GM19397 (cell line): ENCODE results near the gene DNER.
"Not testable (repeated sequence)": the region's sequence is repeated elsewhere in the genome, so short reads cannot be mapped to it uniquely, and the experiment has no call there.

ENCODE experiments used
- ATAC-seq: cut with Tn5 transposase; IDR thresholded peaks from one replicate; pipeline ENCODE4 v1.9.1; 2021; ENCODE audit warnings: mild to moderate bottlenecking, moderate library complexity; ENCODE audit not compliant: unreplicated experiment

The DNER gene

DNA sequence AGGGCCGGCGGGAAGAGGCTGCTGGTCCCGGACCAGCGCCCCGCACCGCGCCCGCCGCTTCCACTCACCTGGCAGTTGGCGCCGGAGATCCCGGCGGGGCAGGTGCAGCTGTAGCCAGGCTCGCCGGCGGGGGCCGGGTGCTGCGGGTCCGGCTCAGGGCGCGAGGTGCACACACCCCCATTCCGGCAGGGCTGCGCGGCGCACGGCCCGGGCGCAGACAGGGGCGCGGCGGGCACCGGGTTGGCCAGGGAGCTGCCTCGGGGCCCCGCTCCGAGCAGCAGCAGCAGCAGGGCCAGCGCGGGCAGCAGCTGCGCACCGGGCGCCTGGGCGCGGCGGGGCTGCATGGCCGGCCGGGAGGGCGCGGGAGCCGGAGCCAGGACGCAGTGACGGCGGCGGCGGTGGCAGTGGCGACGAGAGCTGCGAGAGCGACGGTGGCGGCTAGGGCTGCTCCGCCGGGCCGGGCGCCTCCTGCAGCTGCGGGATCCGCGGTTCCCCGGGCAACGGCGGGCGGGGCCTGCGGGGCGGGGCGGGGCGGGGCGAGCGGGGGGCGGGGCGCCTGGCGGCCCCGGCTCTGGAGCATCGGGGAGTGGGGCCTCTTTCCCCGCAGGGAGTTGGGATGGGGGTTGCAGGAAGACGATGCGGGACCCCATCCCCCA is at the start of gene DNER:
Gene DNER, minus strand, starts transcription at position 476 of the 656 bp plus-strand sequence. Its CDS starts 132 bp downstream, at position 344.
- peak; percentile 79 for ATAC-seq

DNA sequence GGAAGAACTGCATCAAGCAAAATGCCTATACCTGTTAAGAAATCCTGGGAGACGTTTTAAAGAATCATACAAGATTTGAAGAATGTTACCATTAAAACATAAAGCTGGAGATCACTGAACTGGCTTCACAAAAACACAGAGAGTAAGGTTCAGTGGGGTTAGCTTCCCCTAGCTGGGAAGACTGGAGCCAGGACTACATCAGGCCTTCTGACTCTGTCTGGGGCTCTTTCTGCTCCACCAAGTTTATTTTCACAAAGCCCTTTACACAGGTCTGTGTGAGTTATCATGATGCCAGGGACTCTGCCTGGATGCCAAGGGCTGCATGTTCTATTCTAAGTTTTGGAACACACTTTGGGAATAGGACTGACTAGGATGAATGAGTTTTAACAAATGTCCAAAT is 47.3 kb upstream of the DNER start:
- ATAC-seq, result no peak

- ATAC-seq, result not testable (repeated sequence)
These were observed 43.1 kb upstream of the DNER start for GRCh38 chr2:229757462-229757861.

DNA sequence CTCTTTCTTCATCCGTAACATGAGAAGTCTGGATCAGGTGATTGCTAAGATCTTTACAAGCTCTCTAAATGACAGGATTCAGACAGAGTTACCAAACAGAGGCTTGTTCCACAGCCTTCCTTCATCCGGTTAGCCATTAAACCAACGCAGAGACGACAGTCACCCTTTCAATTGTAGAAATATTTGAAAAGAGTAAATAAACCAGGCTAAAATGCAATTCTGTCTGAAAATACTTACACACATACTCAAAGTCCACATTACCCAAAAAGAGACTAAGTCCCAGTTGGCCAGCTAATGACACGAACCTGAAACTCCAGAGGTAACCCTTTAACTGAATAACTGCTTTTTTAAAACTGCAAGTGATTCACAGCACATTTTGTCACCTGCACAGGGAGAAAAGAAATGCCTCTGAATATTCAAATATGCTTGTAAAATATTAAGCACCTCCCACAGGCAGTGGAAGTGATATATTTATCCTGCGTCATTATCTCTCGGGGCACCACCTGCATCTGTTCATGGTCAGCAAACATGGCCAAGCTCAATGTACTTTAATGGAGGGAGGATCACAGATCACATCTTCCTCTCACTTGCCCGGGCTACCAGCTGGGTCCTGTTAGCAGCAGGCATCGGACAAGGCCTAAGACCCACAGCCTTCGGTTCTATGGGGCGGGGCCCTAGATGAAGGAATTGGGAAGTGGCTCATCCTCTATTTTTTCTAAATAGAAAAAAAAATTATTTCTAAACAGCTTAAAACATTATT is 38.8 kb upstream of the DNER start:
- no peak for ATAC-seq

DNA sequence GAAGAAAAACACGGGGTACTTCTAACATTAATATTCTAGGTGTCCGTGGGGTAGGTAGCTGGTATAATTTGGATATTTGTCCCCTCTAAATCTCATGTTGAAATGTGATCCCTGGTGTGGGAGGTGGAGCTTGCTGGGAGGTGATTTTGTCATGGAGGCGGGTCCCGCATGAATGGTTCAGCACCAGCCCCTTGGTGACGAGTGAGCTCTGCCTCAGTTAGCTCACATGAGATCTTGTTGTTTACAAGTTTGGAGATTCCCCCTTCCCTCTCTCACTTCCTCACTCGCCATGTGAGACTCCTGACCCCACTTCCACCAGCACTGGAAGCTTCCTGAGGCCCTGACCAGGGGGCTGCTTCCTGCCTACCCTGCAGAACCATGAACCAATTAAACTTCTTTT is 35.4 kb upstream of the DNER start:
- no peak for ATAC-seq

- no peak for ATAC-seq
These were observed 34.6 kb upstream of the DNER start for GRCh38 chr2:229748950-229749349.

DNA sequence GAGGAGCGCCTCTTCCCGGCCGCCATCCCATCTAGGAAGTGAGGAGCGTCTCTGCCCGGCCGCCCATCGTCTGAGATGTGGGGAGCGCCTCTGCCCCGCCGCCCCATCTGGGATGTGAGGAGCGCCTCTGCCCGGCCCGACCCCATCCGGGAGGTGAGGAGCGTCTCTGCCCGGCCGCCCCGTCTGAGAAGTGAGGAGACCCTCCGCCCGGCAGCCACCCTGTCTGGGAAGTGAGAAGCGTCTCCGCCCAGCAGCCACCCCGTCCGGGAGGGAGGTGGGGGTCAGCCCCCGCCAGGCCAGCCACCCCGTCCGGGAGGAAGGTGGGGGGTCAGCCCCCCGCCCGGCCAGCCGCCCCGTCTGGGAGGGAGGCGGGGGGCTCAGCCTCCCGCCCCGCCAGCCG is 28.3 kb upstream of the DNER start:
- not testable (repeated sequence) for ATAC-seq

DNA sequence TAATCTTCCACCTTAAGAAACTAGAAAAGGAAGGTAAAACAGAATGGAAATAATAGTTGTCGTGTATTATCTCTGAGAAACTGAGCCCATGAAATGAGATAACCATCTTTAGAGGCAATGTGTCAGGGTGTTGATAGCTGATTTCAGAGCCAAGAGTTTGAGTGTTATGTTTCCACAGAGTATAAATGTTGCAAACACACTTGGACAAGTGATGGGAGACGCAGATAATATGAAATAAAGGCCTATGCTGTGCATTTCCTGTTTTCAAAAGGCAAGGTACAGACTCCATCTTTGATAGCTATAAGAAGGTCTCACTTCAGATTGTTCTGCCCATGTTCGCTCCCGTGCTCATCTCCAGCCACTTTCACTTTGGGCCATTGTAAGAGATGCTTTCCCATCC is 25.9 kb upstream of the DNER start:
- ATAC-seq, result no peak

DNA sequence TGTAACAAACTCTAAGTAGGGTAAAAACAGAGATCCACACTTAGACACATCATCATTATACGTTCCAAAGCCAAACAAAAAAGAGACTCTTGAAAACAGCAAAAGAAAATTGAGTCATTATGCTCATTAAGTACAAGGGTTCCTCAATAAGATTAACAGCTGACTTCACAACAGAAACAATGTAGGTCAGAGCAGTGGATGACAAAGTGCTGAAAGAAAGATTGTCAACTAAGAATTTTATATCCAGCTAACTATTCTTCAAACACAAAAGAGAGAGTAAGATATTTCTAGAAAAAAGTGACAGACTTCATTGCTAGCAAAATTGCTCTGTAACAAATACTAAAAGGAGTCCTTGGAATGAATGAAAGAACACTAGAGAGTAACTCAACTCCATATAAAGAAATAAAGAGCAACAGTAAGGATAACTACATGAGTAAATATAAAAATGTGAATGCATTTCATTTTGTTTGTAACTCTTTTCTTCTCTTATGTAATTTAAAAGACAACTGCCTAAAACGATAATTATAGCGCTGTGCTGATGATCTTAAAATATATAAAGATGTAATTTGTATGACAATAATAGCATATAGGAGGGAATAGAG is 23.8 kb upstream of the DNER start:
- ATAC-seq, result no peak

- no peak for ATAC-seq
These were observed 20.1 kb upstream of the DNER start for GRCh38 chr2:229734410-229734809.

DNA sequence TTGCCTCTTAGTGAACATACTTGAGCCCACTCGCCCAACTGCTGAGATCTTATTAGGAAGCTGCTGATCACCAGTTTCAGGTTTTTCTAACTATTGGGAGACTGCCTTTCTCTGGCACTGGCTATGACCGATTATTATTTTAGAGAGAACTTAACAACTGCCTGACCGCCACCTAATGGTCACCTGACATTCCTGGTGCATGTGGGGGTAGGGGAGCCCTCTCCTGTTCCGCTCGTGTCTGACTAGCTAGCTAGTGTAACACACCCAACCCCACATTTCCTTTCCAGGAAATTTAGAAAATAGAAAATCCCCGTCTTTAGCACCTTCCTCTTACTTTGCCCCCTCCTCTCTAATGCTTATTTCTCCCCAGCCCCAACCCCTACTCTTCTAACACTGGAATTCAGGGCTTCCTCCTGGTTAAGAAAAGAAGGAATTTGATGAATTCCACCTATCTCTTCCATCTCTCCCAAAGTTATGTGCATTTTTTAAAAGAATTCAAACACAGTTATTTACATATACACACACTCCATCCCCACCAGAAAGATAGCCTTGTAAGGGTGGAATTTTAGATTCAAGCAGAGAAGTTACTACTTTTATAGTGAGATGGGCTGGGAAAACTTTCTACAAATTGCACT is 19.4 kb upstream of the DNER start:
- no peak for ATAC-seq

- ATAC-seq, result no peak
These were observed 18.5 kb upstream of the DNER start for GRCh38 chr2:229732897-229733296.

- ATAC-seq, result no peak
These were observed 17.6 kb upstream of the DNER start for GRCh38 chr2:229731916-229732315.

GRCh38 chr2:229731363-229731762 is 17.0 kb upstream of the DNER start:
- no peak for ATAC-seq

GRCh38 chr2:229728370-229728769 is 14.0 kb upstream of the DNER start:
- ATAC-seq, result no peak

DNA sequence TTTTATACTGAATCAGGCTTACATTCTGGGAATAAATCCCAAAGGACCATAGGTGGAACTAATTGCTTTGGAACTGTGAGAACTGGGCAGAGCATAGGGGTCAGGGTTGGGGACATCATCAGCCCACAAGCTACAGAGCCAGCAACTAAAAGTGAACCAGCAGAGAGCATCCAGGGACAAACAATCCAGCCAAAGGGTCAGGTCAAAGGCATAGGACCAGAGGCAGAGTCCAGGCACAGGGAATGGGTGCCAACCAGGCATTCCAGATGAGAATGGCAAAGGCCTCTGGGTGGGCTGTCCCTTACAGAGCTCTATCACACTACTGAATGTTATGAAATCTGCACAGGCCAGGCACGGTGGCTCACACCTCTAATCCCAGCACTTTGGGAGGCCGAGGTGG is 12.3 kb upstream of the DNER start:
- ATAC-seq, result no peak

GRCh38 chr2:229725716-229726574 is 11.6 kb upstream of the DNER start:
- ATAC-seq, result no peak

DNA sequence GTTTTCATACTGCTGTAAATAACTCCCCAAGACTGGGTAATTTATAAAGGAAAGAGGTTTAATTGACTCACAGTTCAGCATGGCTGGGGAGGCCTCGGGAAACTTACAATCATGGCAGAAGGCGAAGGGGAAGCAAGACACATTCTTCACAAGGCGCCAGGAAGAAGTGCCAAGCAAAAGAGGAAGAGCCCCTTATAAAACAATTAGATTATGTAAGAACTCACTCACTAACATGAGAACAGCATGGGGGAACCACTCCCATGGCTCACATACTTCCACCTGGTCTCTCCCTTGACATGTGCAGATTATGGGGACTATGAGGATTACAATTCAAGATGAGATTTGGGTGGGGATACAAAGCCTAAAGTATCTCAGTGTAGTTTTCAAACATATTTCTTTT is 8.8 kb upstream of the DNER start:
- not testable (repeated sequence) for ATAC-seq

- no peak for ATAC-seq
These were observed 5.7 kb upstream of the DNER start for GRCh38 chr2:229719926-229720647.

- ATAC-seq, result no peak
These were observed 3.7 kb upstream of the DNER start for GRCh38 chr2:229718057-229718456.
